ENCODE data around the gene GNAS-AS1.

The GNAS-AS1 gene

GRCh38 chr20:58876437-58876836 is 25.7 kb upstream of the GNAS-AS1 start:
- Mint-ChIP-seq H3K36me3 (no peaks in the 10 kb centered on the region), H3K27me3 (no peaks in the 10 kb centered on the region), H3K4me3 (no peak overlapping the region), H3K4me1 (peaks cover 6% of the 10 kb centered on the region), H3K9me3 (no peaks in the 10 kb centered on the region), H3K27ac (no peak overlapping the region)
- no peak for ATAC-seq

GRCh38 chr20:58875541-58876134 is 24.9 kb upstream of the GNAS-AS1 start:
- Mint-ChIP-seq H3K4me1 (peaks cover 11% of the 10 kb centered on the region), H3K4me3 (no peak overlapping the region), H3K27ac (no peak overlapping the region), H3K9me3 (no peaks in the 10 kb centered on the region), H3K27me3 (no peaks in the 10 kb centered on the region), H3K36me3 (no peaks in the 10 kb centered on the region)
- no peak for ATAC-seq

- Mint-ChIP-seq H3K4me1 (peaks cover 16% of the 10 kb centered on the region), H3K27ac (no peak overlapping the region), H3K4me3 (no peak overlapping the region), H3K27me3 (no peaks in the 10 kb centered on the region), H3K36me3 (no peaks in the 10 kb centered on the region), H3K9me3 (no peaks in the 10 kb centered on the region)
- no peak for ATAC-seq
Observed at GRCh38 chr20:58875111-58875510, 24.4 kb upstream of the GNAS-AS1 start.

- Mint-ChIP-seq H3K4me1 (peaks cover 19% of the 10 kb centered on the region), H3K4me3 (no peak overlapping the region), H3K27ac (peak overlapping the region; percentile 53), H3K36me3 (no peaks in the 10 kb centered on the region), H3K9me3 (no peaks in the 10 kb centered on the region), H3K27me3 (no peaks in the 10 kb centered on the region)
- ATAC-seq: no peak
Observed at GRCh38 chr20:58874469-58874868, 23.8 kb upstream of the GNAS-AS1 start.

- no peaks in the 10 kb centered on the region for H3K27me3 Mint-ChIP-seq
- peaks cover 19% of the 10 kb centered on the region for H3K4me1 Mint-ChIP-seq
- H3K27ac Mint-ChIP-seq: no peak overlapping the region
- H3K9me3 Mint-ChIP-seq: no peaks in the 10 kb centered on the region
- H3K36me3 Mint-ChIP-seq: no peaks in the 10 kb centered on the region
- no peak for ATAC-seq
- no peak overlapping the region for H3K4me3 Mint-ChIP-seq
Observed at GRCh38 chr20:58871533-58872102, 20.9 kb upstream of the GNAS-AS1 start.

GRCh38 chr20:58870293-58871014 is 19.8 kb upstream of the GNAS-AS1 start:
- Mint-ChIP-seq H3K36me3 (no peaks in the 10 kb centered on the region), H3K9me3 (no peaks in the 10 kb centered on the region), H3K4me3 (no peak overlapping the region), H3K4me1 (peaks cover 19% of the 10 kb centered on the region), H3K27ac (no peak overlapping the region), H3K27me3 (no peaks in the 10 kb centered on the region)
- ATAC-seq: peak; percentile 76

GRCh38 chr20:58869662-58870227 is 19.0 kb upstream of the GNAS-AS1 start:
- Mint-ChIP-seq H3K9me3 (no peaks in the 10 kb centered on the region), H3K4me3 (no peak overlapping the region), H3K4me1 (peaks cover 19% of the 10 kb centered on the region), H3K27ac (no peak overlapping the region), H3K36me3 (no peaks in the 10 kb centered on the region), H3K27me3 (no peaks in the 10 kb centered on the region)
- no peak for ATAC-seq

- peaks cover 19% of the 10 kb centered on the region for H3K4me1 Mint-ChIP-seq
- no peaks in the 10 kb centered on the region for H3K36me3 Mint-ChIP-seq
- H3K27me3 Mint-ChIP-seq: peaks cover 2% of the 10 kb centered on the region
- H3K27ac Mint-ChIP-seq: no peak overlapping the region
- H3K9me3 Mint-ChIP-seq: no peaks in the 10 kb centered on the region
- no peak for ATAC-seq
- no peak overlapping the region for H3K4me3 Mint-ChIP-seq
Observed at GRCh38 chr20:58868795-58869194, 18.1 kb upstream of the GNAS-AS1 start.

- Mint-ChIP-seq H3K4me3 (no peak overlapping the region), H3K36me3 (no peaks in the 10 kb centered on the region), H3K27ac (no peak overlapping the region), H3K4me1 (peaks cover 13% of the 10 kb centered on the region), H3K9me3 (no peaks in the 10 kb centered on the region), H3K27me3 (peaks cover 18% of the 10 kb centered on the region)
- no peak for ATAC-seq
Observed at GRCh38 chr20:58867211-58867610, 16.5 kb upstream of the GNAS-AS1 start.

GRCh38 chr20:58865843-58866242 is 15.1 kb upstream of the GNAS-AS1 start:
- Mint-ChIP-seq H3K4me3 (no peak overlapping the region), H3K27ac (no peak overlapping the region), H3K9me3 (no peaks in the 10 kb centered on the region), H3K4me1 (peaks cover 10% of the 10 kb centered on the region), H3K27me3 (peaks cover 29% of the 10 kb centered on the region), H3K36me3 (no peaks in the 10 kb centered on the region)
- no peak for ATAC-seq

- H3K9me3 Mint-ChIP-seq: no peaks in the 10 kb centered on the region
- no peaks in the 10 kb centered on the region for H3K4me1 Mint-ChIP-seq
- H3K36me3 Mint-ChIP-seq: no peaks in the 10 kb centered on the region
- peaks cover 42% of the 10 kb centered on the region for H3K27me3 Mint-ChIP-seq
- no peak for ATAC-seq
- H3K4me3 Mint-ChIP-seq: no peak overlapping the region
- no peak overlapping the region for H3K27ac Mint-ChIP-seq
Observed at GRCh38 chr20:58864346-58864745, 13.6 kb upstream of the GNAS-AS1 start.

GRCh38 chr20:58863044-58863790 is 12.5 kb upstream of the GNAS-AS1 start:
- Mint-ChIP-seq H3K27ac (no peak overlapping the region), H3K9me3 (no peaks in the 10 kb centered on the region), H3K27me3 (peaks cover 51% of the 10 kb centered on the region), H3K4me3 (no peak overlapping the region), H3K4me1 (no peaks in the 10 kb centered on the region), H3K36me3 (no peaks in the 10 kb centered on the region)
- ATAC-seq: no peak

- Mint-ChIP-seq H3K27me3 (peaks cover 86% of the 10 kb centered on the region), H3K27ac (no peak overlapping the region), H3K4me1 (peaks cover 28% of the 10 kb centered on the region), H3K9me3 (no peaks in the 10 kb centered on the region), H3K4me3 (no peak overlapping the region), H3K36me3 (no peaks in the 10 kb centered on the region)
- ATAC-seq: no peak
Observed at GRCh38 chr20:58855506-58856389, 5.0 kb upstream of the GNAS-AS1 start.

GRCh38 chr20:58854638-58855471 is 4.2 kb upstream of the GNAS-AS1 start:
- no peaks in the 10 kb centered on the region for H3K36me3 Mint-ChIP-seq
- ATAC-seq: no peak
- H3K27me3 Mint-ChIP-seq: peaks cover 86% of the 10 kb centered on the region
- H3K4me1 Mint-ChIP-seq: peaks cover 33% of the 10 kb centered on the region
- H3K4me3 Mint-ChIP-seq: peak overlapping the region; percentile 44
- no peaks in the 10 kb centered on the region for H3K9me3 Mint-ChIP-seq
- H3K27ac Mint-ChIP-seq: no peak overlapping the region

All from stimulated activated memory B cell treated with anti-CD40 and anti-IgM and Interleukin-4, amounts not matched to agents 10 μg/mL and 1 μg/mL and 100 μg/mL, for 72 hours (primary cell).